HG03095 (cell line): Measurements from ENCODE around the gene CCRL2.
"Not testable (repeated sequence)": the region's sequence is repeated elsewhere in the genome, so short reads cannot be mapped to it uniquely, and the experiment has no call there.

ENCODE experiments used
- ATAC-seq: cut with Tn5 transposase; IDR thresholded peaks from one replicate; pipeline ENCODE4 v1.9.1; 2021; ENCODE audit warnings: moderate library complexity; ENCODE audit not compliant: unreplicated experiment

CCRL2 gene

DNA sequence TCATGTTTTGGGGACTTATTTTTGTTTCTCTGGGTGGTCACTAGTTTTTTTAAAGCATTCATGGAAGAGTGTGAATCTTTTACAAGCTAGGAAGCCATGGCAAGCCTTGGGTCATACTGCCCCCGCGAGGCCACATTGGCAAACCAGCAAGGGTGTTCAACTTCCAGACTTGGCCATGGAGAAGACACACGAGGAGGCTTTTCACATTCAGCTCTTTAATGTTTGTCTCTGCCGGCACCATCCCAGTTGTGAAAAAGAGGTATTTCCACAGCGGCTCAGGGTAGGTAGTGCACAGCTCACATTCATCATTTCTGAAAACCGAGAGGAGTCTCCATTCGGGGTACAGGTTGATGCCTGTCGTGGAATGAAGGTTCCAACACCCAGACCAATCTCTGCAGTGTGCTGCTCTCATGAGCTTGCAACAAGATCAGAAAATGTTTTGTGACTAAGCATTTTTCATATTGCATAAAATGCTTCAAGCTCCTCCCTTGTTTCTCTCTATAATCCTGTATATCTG lies 28.6 kb upstream of the CCRL2 start:
- no peak for ATAC-seq

DNA sequence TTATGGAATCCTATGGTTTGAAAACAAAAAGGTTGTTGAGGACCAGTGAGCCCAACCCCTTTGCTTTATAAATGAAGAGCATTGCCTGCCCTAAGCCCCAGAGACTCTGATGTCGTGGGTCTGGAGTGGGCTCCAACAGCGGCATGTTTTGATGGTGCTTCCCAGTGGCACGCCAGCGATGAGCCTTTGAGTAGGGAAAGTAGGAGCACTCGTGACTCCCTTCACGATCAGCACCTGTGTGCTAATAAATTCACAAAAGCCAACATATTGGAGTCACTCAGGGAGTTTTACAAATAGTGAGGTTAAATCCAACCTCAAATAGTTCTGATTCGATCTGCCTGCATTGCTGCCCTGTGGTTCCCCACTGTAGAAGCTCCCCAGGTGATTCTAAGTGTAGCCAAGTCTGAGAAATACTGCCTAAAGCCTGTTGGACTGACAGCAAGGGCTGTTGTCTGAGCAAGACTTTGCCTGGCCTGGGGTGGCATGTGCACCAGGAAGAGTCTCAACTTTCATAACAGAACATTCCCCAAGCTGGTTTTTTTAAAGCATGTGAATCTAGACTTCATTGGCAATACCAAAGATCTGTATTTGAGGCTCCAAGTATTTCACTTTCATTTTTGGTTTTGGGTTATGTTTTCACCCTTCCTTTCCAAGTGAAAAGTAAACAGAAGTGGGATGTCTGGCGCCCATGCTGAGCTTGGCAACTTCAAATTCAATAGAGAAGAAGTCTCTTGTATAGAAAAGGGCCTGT lies 26.4 kb upstream of the CCRL2 start:
- ATAC-seq = no peak

GRCh38 chr3:46381625-46382024 lies 25.4 kb upstream of the CCRL2 start:
- ATAC-seq = no peak

DNA sequence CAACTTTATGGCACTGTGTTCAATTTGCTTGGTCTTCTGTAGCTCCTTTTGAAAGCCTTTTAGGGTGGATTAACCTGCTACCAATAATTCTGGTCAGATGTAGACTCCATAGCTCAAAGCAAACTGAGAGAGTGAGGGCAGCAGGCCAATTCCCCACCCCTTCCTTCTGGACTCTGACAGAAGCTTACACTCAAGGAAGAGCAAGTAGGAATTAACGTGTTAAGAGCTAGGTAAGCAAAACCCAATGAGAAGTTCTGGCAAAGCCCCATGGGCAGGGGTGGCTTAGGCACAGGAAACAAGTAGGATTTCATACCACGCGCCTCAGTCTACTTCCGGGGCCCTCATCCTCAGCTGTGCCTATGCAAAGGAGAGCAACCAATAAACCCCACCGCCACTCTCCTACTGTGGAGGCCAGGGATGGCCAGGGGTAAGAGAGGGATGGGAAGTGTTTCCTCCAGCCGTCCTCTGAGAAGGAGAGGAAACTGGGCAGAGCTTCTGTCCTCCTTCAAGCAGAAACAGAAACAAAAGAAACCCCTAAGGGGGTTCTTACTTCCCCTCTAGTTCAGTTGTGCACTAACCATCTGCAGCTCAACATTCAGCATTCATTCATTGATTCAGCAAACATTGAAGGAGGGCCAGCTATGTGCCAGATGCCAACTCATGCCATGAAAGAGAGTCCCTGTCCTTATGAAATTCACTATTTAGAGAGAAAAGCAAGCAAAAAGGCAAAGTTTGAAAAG lies 23.7 kb upstream of the CCRL2 start:
- ATAC-seq = no peak

GRCh38 chr3:46383951-46384330 lies 23.1 kb upstream of the CCRL2 start:
- ATAC-seq = no peak

GRCh38 chr3:46386205-46386604 lies 20.9 kb upstream of the CCRL2 start:
- ATAC-seq = no peak

DNA sequence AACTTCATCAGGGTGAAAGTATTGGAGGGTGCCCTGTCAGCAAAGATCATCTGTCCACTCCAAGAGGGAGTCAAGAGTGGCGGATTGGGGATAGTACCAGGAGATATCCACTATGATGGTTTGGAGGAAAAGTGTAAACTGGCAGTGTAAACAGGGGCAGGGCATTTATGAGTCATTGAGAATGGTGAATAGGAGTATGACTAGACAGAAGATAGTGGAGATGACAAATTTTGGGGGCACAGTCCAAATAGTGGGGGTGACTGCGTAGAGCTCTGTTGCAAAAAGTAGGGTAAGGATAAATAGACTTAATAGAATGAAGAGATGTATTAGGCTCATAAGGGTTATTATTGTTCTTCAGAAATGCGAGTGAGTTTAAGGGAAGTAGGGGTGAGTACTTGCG lies 18.2 kb upstream of the CCRL2 start:
- not testable (repeated sequence) for ATAC-seq

GRCh38 chr3:46389306-46389705 lies 17.8 kb upstream of the CCRL2 start:
- no peak for ATAC-seq

DNA sequence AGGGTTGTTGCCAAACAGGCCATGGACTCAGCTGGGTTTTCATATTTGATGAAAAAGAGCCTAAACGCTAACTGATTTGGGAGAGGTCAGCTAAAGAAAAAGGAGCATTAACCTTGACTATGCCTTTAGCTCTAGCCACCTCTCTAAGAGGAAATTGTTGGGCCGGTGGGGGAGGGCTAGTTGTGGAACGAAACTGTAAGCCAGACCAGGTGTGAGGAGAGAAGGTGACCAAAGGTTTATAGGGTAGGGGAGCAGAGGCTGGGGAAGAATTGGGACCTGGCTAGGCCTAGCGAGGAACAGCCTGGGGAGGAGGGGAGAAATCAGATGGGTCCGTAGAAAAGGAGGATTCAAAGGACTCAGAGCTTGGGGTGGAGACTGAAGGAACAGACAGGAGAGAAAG lies 15.5 kb upstream of the CCRL2 start:
- ATAC-seq = not testable (repeated sequence)

- no peak for ATAC-seq
Measured at GRCh38 chr3:46393011-46393410, 14.0 kb upstream of the CCRL2 start.

DNA sequence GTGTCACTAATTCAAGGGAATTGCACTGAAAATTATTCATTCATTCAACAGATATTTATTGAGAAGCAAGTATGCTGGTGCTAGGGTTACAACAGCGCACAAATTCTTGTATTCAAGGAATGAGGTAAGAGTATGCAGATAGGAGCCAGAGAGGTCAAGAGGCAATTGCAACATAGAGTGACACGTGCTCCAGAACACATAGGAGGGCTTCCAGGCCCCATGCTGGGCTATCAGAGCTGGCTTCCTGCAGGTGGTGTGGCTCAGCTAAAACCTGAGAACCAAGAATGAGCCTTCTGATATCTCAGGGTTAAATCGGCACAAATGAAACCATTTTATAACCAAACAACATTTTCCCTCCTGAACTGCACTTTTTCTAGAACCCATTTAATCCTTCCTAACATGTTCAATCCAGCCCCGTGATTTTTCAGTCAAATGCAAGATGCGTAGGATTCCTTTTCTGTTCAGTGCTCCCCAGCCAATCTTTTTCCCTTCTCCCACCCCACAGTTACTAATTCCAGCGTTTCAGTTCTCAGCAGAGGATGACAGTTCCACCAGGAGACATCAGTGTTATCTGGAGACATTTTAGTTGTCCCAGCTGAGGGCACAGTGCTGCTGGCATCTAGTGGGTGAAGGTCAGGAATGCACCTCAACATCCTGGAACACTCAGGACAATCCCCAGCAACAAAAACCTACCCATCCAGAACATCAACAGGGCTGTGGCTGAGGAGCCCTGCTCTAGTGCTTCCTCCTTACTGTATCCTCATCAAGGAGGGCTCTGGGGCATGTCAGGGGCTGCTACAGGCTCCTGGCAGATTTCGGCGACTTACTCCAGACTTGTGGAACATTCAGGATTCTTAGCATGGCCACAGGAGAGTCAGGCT lies 13.3 kb upstream of the CCRL2 start:
- no peak for ATAC-seq

GRCh38 chr3:46395210-46395661 lies 11.8 kb upstream of the CCRL2 start:
- no peak for ATAC-seq

DNA sequence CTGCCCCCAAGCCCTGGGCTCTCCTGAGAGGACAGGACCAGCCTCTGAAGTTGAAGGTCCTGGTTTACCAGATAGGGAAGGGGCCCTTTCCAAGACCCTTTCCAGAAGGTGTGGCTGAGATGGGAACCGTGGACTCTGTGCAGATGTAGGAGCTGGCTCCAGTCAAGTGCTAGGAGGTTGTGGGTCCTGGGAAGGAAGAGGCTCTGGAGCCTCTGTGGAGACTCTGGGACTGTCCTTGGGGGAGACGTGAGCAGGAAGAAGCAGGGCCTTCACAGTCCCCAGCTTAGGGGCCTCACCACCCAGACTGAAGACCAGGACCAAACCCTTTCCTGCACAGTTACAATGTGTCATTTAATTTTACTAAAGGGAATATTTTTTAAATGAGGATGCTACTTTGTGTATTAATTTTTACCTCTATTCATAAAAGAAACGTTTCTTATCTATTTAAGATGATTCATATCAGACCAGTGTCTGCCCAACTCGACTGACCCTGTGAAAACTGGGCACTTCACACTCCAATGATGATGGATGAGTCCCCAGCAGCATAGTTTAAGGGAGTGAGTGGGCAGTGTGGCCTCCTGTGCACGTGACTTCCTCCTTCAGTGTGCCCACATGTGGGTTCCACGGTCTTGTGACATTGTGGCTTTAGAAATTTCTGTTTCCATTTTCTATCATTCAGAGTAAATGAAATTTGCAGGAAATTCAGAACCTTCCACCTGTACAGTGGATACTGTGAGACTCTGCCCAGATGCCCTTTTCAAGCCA lies 11.1 kb upstream of the CCRL2 start:
- ATAC-seq = no peak

DNA sequence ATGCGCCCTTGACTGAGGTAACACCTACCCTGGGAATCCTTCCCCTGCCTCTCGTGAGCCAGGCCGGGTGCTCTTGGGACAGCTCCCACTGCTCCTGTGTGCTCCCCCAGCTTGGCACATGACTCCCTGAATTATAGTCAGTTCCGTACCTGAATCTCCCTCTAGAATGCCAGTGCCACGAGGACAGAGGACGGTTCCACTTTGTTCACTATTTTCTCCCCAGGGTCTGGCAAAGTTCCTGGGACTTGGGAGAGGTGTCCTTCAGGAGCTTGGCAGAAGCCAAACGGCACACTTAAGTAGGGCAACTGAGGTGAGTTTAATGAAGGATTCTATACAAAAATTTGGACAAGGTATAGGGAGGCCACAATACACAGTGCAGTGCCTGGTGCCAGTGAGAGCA lies 9.9 kb upstream of the CCRL2 start:
- ATAC-seq = no peak

DNA sequence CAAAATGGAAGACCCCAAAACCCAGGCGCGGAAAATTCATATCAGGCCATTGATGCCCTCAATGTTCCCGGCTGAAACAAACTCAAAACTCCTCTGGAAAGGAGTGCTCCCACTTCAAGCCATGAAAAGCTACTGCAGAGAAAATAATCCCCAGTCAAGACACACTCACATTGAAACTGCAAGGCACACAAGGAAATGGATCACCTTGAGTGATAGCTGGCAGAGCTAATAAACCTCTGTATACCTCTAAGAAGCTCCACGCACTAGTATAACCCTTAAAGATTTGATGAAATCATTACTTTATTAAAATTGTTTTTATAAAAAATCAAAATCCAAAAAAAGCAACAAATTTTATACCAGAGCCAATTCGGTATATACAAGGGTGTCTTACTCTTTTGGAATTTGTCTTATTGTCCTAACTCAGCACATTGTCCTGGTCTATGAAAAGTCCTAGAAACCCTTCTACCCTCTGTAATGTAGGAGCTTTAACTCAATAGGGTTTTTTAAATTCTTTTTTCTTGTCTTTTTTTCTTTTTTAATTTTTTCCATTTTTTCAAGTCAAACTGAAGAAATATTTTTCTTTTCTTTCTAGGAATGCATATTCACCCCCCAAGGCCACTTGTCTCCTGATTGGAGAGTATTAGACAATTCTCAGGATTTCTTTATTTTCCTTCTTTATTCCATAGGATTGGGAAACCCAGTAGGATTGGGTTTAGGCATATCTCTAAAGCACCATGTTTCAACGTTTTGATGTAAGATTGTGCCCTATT lies 8.7 kb upstream of the CCRL2 start:
- ATAC-seq = no peak

DNA sequence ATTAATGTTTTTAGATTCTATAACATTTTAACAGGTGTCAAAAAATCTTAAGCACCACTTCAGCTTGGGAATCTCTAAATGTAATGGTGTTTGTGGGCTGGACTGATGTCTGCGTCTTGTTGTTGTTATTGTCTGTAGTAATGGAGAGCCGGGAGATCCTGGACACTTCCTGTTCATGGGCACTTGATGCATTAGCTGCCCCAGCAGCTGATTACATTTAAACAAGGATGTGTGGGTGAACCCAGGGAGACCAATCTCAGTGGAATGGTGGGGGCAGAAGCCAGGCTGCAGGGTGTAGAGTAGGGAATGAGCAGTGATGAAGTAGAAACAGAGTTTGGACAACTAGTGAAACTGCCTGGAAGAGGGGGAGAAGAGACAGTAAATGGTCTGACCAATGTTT lies 8.0 kb upstream of the CCRL2 start:
- ATAC-seq = no peak

DNA sequence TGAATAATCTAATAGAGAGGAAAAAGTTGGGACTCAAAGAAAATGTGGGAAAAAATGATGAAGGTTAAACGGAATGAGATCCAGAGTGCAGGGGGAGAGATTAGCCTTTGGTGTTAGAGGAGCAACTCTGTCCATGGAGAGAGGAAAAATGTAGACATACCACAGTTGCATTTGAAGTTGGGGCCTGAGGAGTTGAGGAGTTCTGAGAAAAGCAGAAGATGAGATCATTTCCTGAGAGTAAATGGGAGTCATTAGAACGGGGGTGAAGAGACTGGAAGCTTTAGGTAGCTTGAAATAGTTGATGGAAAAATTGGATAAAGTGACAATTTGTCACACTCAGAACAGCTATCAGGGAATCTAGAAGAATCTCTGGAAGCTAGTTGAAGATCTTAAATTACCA lies 7.5 kb upstream of the CCRL2 start:
- ATAC-seq = no peak

DNA sequence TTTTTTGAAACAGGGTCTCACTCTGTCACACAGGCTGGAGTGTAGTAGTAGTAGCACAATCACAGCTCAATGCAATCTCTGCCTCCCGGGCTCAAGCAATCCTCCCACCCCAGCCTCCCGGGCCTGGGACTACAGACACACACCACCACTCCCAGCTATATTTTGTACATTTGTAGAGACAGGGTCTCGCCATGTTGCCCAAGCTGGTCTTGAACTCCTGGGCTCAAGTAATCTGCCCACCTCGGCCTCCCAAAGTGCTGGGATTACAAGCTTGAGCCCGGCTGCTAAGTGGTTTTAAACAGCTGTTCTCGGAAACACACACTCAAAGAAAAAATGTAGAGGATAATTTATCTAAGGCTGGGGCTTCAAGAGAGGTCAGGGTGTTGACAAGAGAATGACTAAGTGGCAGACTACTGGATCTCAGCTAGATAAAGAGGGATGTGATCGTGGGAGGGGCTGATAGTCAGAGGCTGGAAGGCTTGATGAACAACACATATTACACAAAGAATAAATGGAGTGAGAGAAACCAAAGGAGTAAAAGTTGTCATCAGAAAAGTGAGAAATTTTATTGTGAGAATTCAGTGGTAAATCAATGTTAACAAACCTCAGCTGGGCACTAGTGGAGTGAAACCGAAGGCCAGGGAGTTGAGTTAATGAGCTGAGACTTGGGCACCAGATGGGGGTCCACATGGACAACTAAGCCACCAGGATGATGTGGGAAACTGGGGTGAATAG lies 6.9 kb upstream of the CCRL2 start:
- ATAC-seq = no peak

DNA sequence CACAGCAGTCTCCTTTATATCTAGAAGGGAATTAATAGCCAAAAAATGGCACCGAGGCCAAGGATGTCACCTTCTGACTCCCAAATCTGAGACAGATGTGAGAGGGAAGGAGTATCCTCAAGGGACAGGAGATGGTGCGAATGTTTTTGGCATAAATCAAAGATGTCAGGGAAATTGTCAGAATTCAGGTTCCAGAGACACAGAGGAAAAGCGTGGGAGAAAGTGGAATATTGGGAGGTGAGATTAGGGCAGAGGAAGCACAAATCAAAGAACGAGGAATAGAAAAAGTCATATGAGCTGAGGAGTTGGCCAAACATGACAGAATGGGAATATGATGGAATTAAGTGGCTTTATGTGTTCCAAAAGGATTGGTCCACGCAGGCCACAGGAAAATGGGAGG lies 6.2 kb upstream of the CCRL2 start:
- no peak for ATAC-seq
